H1 (cell line): ENCODE results near the gene RABEP1.

Source experiments
- GTF2F1 ChIP-seq: IDR thresholded peaks from 2 replicates; pipeline ENCODE4 v1.6.1; 2012; ENCODE audit warnings: low read depth, low read length, improper control_type of control experiment, borderline replicate concordance
- POLR2AphosphoS5 ChIP-seq: IDR thresholded peaks from 2 replicates; pipeline ENCODE4 v1.6.1; 2011; ENCODE audit warnings: low read depth, low read length
- SIN3A ChIP-seq, 2 experiments: IDR thresholded peaks in 1 of 2; conservative IDR thresholded peaks in 1 of 2; 2 replicates each; pipeline ENCODE4 v1.6.1; 2011 to 2012; ENCODE audit warnings: low read length in 2 of 2, improper control_type of control experiment in 1 of 2, low read depth in 1 of 2, mild to moderate bottlenecking in 1 of 2
- TBP ChIP-seq: IDR thresholded peaks from 2 replicates; pipeline ENCODE4 v1.6.1; 2011; ENCODE audit warnings: low read depth, low read length, improper control_type of control experiment
- TF ChIP-seq, protein P1 (sequence below), 3 experiments: IDR thresholded peaks; 1 replicate in 2 of 3; 2 replicates in 1 of 3; pipeline versions ENCODE4 v1.5.1 to v1.6.1; 2011; ENCODE audit warnings: low read length in 3 of 3, mild to moderate bottlenecking in 3 of 3, inconsistent platforms in 2 of 3, low read depth in 1 of 3, moderate library complexity in 1 of 3; ENCODE audit not compliant: insufficient read depth in 1 of 3; ENCODE audit errors: control extremely low read depth in 1 of 3

DNA sequence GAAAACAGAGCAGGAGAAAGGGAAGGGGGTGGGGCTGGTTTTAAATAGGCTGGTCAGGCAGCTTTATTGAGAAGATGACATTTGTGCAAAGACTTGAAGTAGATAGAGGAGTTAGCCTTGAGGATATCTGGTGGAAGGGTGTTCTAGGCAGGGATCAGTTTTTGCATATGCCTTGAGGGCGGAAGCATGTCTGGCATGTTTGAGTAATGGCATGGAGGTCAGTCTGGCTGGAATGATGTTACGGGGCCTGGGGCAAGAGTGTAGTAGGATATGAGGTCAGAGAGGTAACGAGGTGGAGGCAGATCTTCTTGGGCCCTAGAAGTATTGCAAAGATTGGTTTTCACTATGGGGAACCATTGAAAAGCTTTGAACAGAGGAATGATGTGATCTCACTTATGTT, 4.8 kb downstream of the RABEP1 start:
- TF ChIP-seq TBP (no peak), GTF2F1 (no peak), SIN3A (conservative IDR thresholded peaks at IDR 0.05 in 1 of 2, IDR thresholded peaks at IDR 0.05 in 1 of 2; ENCODE audit: low read depth in 1 of 2, low read length in 2 of 2) (no peak), POLR2AphosphoS5 (no peak)
- TF ChIP-seq, protein P1, sequence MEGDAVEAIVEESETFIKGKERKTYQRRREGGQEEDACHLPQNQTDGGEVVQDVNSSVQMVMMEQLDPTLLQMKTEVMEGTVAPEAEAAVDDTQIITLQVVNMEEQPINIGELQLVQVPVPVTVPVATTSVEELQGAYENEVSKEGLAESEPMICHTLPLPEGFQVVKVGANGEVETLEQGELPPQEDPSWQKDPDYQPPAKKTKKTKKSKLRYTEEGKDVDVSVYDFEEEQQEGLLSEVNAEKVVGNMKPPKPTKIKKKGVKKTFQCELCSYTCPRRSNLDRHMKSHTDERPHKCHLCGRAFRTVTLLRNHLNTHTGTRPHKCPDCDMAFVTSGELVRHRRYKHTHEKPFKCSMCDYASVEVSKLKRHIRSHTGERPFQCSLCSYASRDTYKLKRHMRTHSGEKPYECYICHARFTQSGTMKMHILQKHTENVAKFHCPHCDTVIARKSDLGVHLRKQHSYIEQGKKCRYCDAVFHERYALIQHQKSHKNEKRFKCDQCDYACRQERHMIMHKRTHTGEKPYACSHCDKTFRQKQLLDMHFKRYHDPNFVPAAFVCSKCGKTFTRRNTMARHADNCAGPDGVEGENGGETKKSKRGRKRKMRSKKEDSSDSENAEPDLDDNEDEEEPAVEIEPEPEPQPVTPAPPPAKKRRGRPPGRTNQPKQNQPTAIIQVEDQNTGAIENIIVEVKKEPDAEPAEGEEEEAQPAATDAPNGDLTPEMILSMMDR (IDR thresholded peaks at IDR 0.05; ENCODE audit: control extremely low read depth in 1 of 3, insufficient read depth in 1 of 3, low read depth in 1 of 3, low read length in 3 of 3) = no peak
